HG03060 (cell line): ENCODE data around the gene DPEP3.
A peak's percentile ranks its signal among the peaks of the same experiment; 100 is the strongest.
"Not testable (repeated sequence)": the region's sequence is repeated elsewhere in the genome, so short reads cannot be mapped to it uniquely, and the experiment has no call there.

Source experiments
- ATAC-seq: cut with Tn5 transposase; IDR thresholded peaks from one replicate; pipeline ENCODE4 v1.9.1; 2021; ENCODE audit warnings: low read depth, moderate number of reproducible peaks; ENCODE audit not compliant: unreplicated experiment

The DPEP3 gene, protein sequence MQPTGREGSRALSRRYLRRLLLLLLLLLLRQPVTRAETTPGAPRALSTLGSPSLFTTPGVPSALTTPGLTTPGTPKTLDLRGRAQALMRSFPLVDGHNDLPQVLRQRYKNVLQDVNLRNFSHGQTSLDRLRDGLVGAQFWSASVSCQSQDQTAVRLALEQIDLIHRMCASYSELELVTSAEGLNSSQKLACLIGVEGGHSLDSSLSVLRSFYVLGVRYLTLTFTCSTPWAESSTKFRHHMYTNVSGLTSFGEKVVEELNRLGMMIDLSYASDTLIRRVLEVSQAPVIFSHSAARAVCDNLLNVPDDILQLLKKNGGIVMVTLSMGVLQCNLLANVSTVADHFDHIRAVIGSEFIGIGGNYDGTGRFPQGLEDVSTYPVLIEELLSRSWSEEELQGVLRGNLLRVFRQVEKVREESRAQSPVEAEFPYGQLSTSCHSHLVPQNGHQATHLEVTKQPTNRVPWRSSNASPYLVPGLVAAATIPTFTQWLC

DNA sequence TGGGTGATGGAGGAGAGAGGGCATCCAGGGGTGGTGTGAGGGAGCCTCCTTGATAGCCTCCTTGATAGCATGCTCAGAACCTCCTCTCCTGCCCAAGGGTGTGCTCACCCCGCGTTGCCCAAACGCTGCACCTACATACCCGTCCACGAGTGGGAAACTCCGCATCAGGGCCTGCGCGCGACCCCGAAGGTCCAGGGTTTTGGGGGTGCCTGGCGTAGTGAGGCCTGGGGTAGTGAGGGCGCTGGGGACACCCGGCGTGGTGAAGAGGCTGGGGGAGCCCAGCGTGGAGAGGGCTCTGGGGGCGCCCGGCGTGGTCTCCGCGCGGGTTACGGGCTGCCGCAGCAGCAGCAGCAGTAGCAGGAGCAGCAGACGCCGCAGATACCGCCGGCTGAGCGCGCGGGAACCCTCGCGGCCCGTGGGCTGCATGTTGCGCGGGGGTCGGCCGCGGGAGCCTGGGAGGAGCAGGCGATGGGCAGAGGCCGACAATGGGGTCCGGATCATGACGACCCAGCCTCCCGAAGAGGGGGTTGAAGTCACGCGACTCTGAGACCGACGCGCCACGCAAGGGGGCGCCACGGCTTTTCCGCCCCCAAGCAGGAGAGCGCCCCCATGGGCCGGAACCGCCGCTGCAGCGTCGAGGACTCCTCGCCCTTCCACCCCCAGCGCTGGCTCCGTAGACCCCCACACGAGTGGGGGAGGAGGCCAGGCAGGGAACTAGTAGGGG, at the start of gene DPEP3:
TSS of gene DPEP3 (minus strand) at position 545 of the 724 bp plus-strand sequence. CDS start at position 426, 119 bp downstream.
- ATAC-seq: no peak

DNA sequence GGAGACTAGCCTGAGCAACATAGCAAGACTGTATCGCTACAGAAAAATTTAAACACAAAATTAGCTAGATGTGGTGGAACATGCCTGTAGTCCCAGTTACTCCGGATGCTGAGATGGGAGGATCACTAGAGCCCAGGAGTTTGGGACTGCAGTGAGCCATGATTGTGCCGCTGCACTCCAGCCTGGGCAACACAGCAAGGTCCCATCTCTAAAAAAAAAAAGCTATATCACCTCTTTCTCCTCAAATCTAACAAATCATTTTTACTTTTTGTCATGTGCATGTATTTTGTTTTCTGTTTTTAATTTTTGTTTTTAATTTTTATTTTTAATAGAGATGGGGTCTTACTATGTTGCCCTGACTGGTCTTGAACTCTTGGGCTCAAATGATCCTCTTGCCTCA, 48.7 kb upstream of the DPEP3 start:
- no peak for ATAC-seq

DNA sequence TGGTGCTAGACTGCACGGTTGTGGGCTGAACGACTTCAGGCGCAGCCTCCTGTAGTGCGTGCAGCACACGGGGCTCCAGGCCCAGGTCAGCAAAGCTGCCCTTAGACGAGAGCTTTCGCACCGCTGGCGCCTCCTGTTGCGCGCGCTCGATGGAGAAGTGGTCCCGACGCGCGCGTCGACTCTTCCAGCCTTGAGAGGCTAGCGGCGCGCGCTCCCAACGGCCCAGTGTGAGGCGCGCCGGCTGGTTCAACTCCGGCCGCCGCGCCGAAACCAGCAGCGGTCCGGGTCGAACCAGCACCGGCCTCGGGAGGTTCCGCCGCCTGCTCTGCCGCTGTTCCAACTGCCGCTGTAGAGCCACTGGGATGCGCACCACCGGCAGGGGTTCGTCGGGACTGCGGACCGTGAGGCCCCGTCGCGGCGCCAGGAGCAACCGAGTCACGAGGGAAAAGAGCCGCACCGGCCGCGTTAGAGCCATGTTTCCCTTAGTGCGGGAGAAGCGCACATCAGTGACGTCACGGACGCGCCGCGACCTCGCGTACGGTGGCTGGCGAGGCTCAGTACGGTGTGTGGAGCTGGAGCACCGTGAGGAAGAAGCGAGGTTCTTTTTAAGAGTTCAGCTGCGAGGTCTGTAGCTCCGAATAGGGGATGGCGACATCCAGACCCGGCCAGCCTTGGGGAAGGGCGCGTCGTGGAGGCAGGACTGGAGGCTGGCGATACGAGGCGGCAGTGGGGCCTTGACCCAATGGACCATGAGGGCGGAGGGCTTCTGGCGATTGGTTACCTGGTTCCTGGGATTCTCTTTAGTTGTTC, 42.6 kb upstream of the DPEP3 start, which contains the start of the genes DDX28 and DUS2:
TSS of gene DDX28 (minus strand) at position 505 of the 810 bp plus-strand sequence. CDS start at position 475, 30 bp downstream.
TSS of gene DUS2 (plus strand) at position 557 of the 810 bp plus-strand sequence. CDS start 14,740 bp downstream, outside the sequence.
- ATAC-seq: peak; percentile 64

DNA sequence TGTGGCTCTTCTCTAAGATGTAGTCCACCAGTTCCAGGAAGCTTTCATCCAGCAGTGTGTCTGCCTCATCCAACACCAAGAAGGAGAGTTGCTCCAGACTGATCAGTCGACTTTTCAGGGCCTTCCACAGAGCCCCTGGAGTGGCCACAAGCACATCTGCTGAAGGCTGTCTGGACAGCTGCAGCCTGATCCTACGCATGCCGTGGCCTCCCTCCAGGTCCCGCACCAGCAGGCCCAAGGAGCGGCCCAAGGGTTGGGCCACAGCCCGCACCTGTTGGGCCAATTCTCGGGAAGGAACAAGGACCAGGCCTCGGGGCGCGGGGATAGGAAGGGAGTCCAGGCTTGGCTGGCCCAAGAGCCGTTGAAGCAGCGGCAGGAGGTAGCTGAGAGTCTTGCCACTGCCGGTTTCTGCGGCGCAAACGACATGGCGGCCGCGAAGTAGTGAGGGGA, 42.0 kb upstream of the DPEP3 start:
- no peak for ATAC-seq

DNA sequence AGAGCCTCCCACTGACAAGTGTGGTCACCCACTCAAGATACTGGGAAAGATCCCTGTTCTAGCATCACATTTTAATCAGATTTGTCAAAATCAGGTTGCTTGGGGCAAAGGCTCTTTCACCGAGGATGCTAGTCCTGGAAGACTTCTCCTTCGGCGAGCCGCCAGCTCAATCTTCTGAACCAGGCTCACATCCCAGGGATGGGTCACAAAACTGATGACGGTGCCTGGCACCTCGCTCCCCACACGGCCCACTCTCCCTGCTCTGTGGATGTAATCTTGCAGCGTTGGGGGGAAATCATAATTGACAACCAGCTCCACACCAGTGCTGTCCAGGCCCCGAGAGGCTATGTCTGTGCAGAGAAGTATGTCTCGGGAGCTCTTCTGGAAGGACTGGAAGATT, 41.2 kb upstream of the DPEP3 start:
- no peak for ATAC-seq

DNA sequence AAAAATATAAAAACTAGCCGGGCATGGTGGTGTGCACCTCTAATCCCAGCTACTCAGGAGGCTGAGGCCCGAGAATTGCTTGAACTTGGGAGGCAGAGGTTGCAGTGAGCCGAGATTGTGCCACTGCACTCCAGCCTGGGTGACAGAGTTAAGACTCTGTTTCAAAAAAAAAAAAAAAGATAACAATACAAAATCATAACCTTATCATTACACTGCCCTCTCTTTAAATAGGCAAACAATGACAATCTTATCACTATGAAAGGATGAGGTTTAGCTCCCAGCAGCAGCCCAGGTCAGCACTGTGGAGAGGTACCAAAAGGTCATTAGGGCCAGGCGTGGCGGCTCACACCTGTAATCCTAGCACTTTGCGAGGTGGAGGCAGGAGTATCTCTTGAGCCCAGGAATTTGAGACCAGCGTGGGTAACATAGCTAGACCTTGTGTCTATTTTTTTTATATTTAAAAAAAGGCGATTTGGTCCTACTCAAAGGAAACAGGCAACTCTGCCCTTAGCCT, 38.9 kb upstream of the DPEP3 start:
- ATAC-seq: no peak

DNA sequence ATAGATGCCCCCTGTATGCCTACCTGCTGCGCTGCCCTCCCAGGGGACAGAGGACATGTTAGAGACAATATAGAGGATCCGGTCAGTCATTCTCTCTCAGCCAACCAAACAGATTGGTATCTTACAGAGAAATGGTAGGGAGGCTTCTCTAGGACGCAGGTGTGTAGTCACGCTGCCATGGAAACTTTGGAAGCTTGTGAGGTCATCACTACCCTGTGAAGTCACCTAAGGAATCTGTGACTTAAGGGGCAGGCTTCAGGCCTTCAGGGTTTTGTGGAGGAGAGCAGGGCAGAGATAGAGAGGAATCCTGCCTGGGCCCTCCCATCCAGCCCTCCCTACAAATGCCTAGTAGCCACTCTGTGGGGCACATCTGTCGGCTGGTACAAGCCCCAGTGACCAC, 35.4 kb upstream of the DPEP3 start, which contains the start of gene DPEP2NB:
TSS of gene DPEP2NB (minus strand) at position 231 of the 400 bp plus-strand sequence. CDS start at position 90, 141 bp downstream.
- ATAC-seq: no peak

DNA sequence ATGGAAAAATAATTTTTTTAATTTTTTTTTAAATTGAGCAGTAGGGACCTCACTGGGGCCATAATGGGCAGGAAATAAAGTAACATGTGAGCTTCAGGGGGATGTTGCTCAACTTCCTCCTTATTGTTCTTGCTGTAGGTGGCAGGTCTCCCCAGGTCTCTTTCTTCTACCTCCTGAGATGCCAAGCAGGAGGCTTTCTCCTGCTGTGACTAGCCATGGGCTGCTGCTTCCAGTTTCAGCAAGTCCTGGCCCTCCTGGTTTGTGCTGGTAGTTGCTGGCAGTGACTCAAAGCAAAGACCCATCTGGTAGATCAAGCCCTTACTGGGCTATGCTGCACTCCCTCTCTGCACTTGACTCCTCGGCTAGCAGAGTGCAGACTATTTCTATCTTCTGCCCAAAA, 33.1 kb upstream of the DPEP3 start:
- no peak for ATAC-seq

DNA sequence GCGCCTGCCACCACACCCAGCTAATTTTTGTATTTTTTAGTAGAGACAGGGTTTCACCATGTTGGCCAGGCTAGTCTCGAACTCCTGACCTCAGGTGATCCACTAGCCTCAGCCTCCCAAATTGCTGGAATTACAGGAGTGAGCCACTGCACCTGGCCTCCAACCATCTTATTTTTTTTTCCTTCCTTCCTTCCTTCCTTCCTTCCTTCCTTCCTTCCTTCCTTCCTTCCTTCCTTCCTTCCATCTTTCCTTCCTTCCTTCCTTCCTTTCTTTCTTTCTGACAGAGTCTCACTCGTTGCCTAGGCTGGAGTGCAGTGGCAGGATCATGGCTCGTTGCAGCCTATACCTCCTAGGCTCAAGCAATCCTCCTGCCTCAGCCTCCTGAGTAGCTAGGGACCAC, 29.6 kb upstream of the DPEP3 start:
- not testable (repeated sequence) for ATAC-seq

DNA sequence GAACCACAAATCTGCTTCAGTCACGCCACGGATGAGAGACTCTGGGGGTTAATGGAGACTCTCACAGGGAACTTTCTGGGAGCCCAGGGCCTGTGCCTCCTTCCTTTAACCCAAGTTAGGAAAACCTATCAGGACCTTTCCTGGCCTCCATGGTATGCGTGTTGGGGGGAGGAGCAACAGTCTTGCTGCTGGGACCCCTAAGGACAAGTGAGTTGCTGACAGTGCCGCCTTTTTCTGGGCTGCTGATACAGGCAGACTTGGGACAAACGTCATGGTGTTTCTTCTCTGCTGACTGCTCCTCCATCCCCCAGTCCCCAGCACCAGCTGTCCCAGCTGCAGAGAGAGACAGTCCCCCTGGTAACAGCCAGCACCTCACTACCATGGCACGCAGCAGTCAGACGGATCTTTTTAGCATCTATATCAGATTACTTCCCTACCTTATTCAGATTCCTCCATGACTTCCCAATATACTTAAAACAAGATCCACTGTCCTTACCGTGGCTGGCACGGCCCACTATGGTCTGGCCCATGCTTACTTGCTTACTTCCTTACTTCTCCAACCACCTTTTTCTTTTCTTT, 28.9 kb upstream of the DPEP3 start:
- no peak for ATAC-seq

DNA sequence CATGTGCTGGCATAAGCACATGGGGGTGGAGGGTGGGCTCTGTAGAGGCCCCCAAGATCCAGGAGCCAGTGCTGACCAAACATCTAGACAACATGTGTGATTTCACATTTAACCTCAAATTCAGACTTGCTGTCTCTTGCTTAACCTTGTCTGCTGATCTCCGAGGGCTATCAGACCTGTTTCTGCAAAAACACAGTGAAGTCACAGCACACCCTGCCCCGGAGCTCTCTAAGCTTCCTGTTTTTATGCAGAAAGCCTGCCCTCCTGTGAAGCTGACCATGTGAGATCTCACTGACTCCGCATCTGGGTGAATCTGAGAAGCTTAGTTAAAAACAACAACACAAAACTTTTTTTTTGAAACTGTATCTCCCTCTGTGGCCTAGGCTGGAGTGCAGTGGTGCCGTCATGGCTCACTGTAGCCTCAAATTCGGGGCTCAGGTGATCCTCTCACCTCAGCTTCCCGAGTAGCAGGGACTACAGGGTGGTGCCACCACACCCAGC, 25.5 kb upstream of the DPEP3 start:
- no peak for ATAC-seq

DNA sequence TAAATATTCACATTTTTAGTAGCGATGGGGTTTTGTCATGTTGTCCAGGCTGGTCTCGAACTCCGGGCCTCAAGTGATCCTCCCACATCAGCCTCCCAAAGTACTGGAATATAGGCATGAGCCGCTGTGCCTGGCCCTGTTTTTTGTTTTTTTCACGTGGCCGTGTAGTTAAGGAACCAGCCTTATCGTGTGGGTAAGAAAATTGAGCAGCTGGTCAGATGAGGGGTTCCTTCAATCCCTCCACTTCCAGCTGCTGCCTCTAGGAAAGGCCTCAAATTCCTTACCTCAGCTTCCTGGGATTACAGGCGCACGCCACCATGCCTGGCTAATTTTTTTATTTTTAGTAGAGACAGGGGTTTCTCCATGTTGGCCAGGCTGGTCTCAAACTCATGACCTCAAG, 24.9 kb upstream of the DPEP3 start:
- ATAC-seq: no peak

DNA sequence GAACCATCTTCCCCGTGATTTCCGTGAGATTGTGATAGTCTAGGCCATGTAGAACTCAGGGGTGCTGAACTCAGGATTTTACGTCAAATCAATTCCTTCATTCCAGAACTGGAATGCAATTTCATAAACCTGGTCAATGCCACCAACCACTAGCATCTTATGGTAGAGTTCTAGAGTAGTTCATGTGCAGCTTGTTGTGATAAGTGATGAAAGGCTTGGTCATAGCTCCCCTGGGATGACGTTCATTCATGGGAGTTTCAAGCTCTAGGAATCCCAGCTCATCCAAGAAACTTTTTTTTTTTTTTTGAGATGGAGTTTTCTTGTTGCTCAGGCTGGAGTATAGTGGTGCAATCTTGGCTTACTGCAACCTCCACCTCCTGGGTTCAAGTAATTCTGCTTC, 22.7 kb upstream of the DPEP3 start:
- ATAC-seq: no peak

DNA sequence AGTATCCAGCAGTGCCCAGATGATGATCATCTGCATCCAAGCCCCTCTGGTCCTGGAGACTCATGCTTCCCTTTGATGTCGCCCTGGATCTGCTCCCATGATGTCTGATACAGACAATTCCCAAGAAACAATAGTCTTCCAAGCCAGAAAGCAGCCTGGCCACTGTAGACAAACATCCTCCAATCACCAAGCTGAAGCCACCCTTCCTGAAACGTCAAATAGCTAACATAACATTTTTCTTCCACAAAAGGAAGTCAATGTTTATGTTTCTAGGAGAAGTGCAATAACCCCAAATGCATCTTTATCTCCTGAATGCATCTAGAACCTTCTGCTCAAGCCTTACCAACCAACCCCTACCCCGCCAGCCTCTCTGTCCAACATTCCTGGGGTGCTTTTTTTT, 20.2 kb upstream of the DPEP3 start:
- no peak for ATAC-seq

DNA sequence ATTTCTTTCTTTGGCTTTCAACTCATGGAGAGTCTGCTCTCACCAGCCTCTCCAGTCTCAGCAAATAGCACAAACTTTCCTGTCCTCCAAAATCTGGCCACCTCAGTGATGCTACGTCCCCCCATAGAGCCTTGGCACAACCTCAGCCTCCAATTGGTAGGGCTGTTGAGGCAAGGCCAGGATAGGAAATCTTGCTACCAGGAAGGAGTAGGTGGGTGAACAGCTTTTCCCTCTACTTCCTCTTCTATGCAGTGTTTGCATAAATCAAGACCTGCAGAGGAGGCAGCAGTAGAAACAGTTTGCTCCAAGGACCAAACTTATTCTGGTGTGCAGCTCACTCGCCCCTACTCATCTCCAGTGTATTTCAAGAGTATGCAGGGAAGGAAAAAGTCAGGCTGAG, 19.7 kb upstream of the DPEP3 start:
- ATAC-seq: no peak

DNA sequence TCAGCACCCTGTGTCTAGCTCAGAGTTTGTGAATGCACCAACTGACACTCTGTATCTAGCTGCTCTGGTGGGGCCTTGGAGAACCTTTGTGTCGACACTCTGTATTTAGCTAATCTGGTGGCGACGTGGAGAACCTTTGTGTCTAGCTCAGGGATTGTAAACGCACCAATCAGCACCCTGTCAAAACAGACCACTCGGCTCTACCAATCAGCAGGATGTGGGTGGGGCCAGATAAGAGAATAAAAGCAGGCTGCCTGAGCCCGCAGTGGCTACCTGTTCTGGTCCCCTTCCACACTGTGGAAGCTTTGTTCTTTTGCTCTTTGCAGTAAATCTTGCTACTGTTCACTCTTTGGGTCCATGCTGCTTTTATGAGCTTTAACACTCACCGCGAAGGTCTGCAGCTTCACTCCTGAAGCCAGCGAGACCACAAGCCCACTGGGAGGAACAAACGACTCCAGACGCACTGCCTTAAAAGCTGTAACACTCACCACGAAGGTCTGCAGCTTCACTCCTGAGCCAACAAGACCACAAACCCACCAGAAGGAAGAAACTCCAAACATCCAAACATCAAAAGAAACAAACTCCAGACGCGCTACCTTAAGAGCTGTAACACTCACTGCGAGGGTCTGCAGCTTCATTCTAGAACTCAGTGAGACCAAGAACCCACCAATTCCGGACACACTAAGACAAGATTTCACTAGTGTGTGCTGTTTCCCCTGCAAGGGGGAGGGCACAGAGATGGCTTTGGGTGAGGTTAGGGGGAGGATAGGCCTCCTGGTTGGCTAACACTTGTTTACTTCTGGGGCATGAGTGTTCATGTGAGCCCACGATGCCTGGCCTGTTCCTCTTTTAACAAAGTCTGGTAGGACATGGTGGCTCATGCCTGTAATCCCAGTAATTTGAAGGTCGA, 18.7 kb upstream of the DPEP3 start, which contains the start of gene DPEP2:
TSS of gene DPEP2 (minus strand) at position 706 of the 910 bp plus-strand sequence. CDS start 6,272 bp downstream, outside the sequence.
- not testable (repeated sequence) for ATAC-seq

DNA sequence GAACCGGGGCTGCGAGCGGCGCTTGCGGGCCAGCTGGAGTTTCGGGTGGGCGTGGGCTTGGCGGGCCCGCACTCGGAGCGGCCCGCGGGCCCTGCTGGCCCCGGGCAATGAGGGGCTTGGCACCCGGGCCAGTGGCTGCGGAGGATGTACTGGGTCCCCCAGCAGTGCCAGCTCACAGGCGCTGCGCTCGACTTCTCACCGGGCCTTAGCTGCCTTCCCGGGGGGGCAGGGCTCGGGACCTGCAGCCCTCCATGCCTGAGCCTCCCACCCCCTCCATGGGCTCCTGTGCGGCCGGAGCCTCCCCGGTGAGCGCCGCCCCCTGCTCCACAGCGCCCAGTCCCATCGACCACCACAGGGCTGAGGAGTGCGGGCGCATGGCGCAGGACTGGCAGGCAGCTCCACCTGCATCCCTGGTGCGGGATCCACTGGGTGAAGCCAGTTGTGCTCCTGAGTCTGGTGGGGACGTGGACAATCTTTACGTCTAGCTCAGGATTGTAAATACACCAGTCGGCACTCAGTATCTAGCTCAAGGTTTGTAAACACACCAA, 18.0 kb upstream of the DPEP3 start:
- not testable (repeated sequence) for ATAC-seq

DNA sequence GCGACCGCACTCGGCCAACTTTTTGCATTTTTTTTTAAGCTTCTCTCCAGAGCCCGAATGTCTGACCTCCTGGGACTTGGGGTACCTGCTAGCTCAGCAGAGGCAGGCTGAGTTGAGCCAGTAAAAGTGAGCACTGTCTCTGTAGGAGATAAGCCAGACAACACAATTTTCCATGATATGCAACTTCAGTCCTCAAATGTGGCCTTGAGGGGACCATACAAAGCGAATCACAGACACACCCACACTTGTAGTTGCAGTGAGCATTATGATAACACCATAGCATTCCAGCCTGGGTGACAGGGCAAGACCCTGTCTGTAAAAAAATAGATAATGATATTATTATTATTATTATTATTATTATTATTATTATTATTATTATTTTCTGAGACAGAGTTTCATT, 16.4 kb upstream of the DPEP3 start:
- ATAC-seq: no peak
